H9 (cell line): ENCODE results near the gene RPS19BP1. TPM values are rescaled to one million over a fixed set of nuclear protein-coding genes. Genes with fewer than 3 reads are reported as not detected.
A peak's percentile ranks its signal among the peaks of the same experiment; 100 is the strongest.

Source experiments
- DNase-seq: peaks from one replicate; pipeline ENCODE4 v3.0.0-alpha.2; 2017
- H2AFZ ChIP-seq: one replicate; pipeline ENCODE4 v1.6.1; 2013; ENCODE audit warnings: mild to moderate bottlenecking, low read length, control low read depth, moderate library complexity
- H2AK5ac ChIP-seq: 2 replicates; pipeline ENCODE4 v1.6.1; 2013; ENCODE audit warnings: low read length, control low read depth, mixed read lengths; ENCODE audit not compliant: insufficient read length
- H2BK120ac ChIP-seq: one replicate; pipeline ENCODE4 v1.6.1; 2013; ENCODE audit warnings: low read depth, mild to moderate bottlenecking, low read length, control low read depth, inconsistent platforms; ENCODE audit not compliant: poor library complexity, severe bottlenecking
- H2BK12ac ChIP-seq: 2 replicates; pipeline ENCODE4 v1.6.1; 2013; ENCODE audit warnings: low read length, control low read depth, mixed read lengths, low read depth; ENCODE audit not compliant: insufficient read length
- H2BK15ac ChIP-seq: 2 replicates; pipeline ENCODE4 v1.6.1; 2013; ENCODE audit warnings: low read depth, low read length, control low read depth
- H2BK20ac ChIP-seq: one replicate; pipeline ENCODE4 v1.6.1; 2013; ENCODE audit warnings: low read depth, mild to moderate bottlenecking, low read length, control low read depth, inconsistent platforms; ENCODE audit not compliant: poor library complexity, severe bottlenecking
- H2BK5ac ChIP-seq: 2 replicates; pipeline ENCODE4 v1.6.1; 2013; ENCODE audit warnings: low read length, control low read depth, mixed read lengths; ENCODE audit not compliant: insufficient read length
- H3K14ac ChIP-seq: 2 replicates; pipeline ENCODE4 v1.6.1; 2013; ENCODE audit warnings: low read length, control low read depth; ENCODE audit not compliant: insufficient read depth
- H3K18ac ChIP-seq: 2 replicates; pipeline ENCODE4 v1.6.1; 2013; ENCODE audit warnings: low read depth, mild to moderate bottlenecking, mixed read lengths, low read length, control low read depth; ENCODE audit not compliant: insufficient read length
- H3K23ac ChIP-seq: 2 replicates; pipeline ENCODE4 v1.6.1; 2013; ENCODE audit warnings: low read length, control low read depth, mixed read lengths, low read depth; ENCODE audit not compliant: insufficient read length
- H3K23me2 ChIP-seq: 2 replicates; pipeline ENCODE4 v1.6.1; 2013; ENCODE audit warnings: low read depth, mild to moderate bottlenecking, mixed read lengths, low read length, control low read depth; ENCODE audit not compliant: insufficient read length, poor library complexity, severe bottlenecking
- H3K27ac ChIP-seq: 2 replicates; pipeline ENCODE4 v1.5.1; 2013; ENCODE audit warnings: low read length, control low read depth, mixed read lengths, low read depth; ENCODE audit not compliant: insufficient read length
- H3K27me3 ChIP-seq: 2 replicates; pipeline ENCODE4 v1.6.1; 2013; ENCODE audit warnings: low read length, control low read depth, inconsistent platforms; ENCODE audit not compliant: insufficient read depth
- H3K4ac ChIP-seq: 2 replicates; pipeline ENCODE4 v1.6.1; 2013; ENCODE audit warnings: low read depth, mild to moderate bottlenecking, control low read depth, inconsistent platforms, low read length, moderate library complexity
- H3K4me1 ChIP-seq: 2 replicates; pipeline ENCODE4 v1.6.1; 2013; ENCODE audit warnings: low read length, control low read depth, inconsistent platforms; ENCODE audit not compliant: insufficient read depth
- H3K4me2 ChIP-seq: 2 replicates; pipeline ENCODE4 v1.6.1; 2013; ENCODE audit warnings: low read length, control low read depth, mixed read lengths; ENCODE audit not compliant: insufficient read length, insufficient read depth
- H3K56ac ChIP-seq: 2 replicates; pipeline ENCODE4 v1.6.1; 2013; ENCODE audit warnings: low read depth, mild to moderate bottlenecking, mixed read lengths, low read length, control low read depth; ENCODE audit not compliant: insufficient read length
- H3K79me1 ChIP-seq: 2 replicates; pipeline ENCODE4 v1.6.1; 2013; ENCODE audit warnings: low read depth, mild to moderate bottlenecking, moderate library complexity, low read length, control low read depth, inconsistent platforms; ENCODE audit not compliant: insufficient read depth, poor library complexity, severe bottlenecking
- H3K79me2 ChIP-seq: 2 replicates; pipeline ENCODE4 v1.6.1; 2013; ENCODE audit warnings: low read length, control low read depth, inconsistent platforms; ENCODE audit not compliant: insufficient read depth
- H3K9ac ChIP-seq: 2 replicates; pipeline ENCODE4 v1.6.1; 2013; ENCODE audit warnings: low read length, control low read depth, mixed read lengths; ENCODE audit not compliant: insufficient read length; ENCODE audit errors: extremely low read depth
- H3K9me3 ChIP-seq: one replicate; pipeline ENCODE4 v1.6.1; 2013; ENCODE audit warnings: low read depth, low read length, inconsistent platforms; ENCODE audit not compliant: control insufficient read depth
- H3T11ph ChIP-seq: one replicate; pipeline ENCODE4 v1.6.1; 2013; ENCODE audit warnings: mild to moderate bottlenecking, low read length, control low read depth, inconsistent platforms
- H4K20me1 ChIP-seq: one replicate; pipeline ENCODE4 v1.6.1; 2013; ENCODE audit not compliant: control insufficient read depth, insufficient read length, insufficient read depth
- H4K5ac ChIP-seq: 2 replicates; pipeline ENCODE4 v1.6.1; 2013; ENCODE audit warnings: low read depth, mild to moderate bottlenecking, mixed read lengths, low read length, control low read depth; ENCODE audit not compliant: insufficient read length
- H4K8ac ChIP-seq: replicated peaks from 2 replicates; pipeline ENCODE4 v1.6.1; 2013; ENCODE audit warnings: low read length, control low read depth, mixed read lengths, low read depth; ENCODE audit not compliant: insufficient read length
- H4K91ac ChIP-seq: 2 replicates; pipeline ENCODE4 v1.6.1; 2013; ENCODE audit warnings: low read depth, mild to moderate bottlenecking, moderate library complexity, mixed read lengths, low read length, control low read depth; ENCODE audit not compliant: insufficient read length
- H3K27ac Mint-ChIP-seq, 3 experiments: 2 replicates in 2 of 3; 3 replicates in 1 of 3; pipeline ENCODE4 v1.8.0; 2020 to 2021; ENCODE audit warnings: mixed read lengths in 3 of 3, mild to moderate bottlenecking in 1 of 3, moderate library complexity in 1 of 3
- H3K27me3 Mint-ChIP-seq: 2 replicates; pipeline ENCODE4 v1.8.0; 2021; ENCODE audit warnings: low read depth, mild to moderate bottlenecking, moderate library complexity, mixed read lengths
- H3K36me3 Mint-ChIP-seq, 3 experiments: 2 replicates in 2 of 3; 3 replicates in 1 of 3; pipeline ENCODE4 v1.8.0; 2020 to 2021; ENCODE audit warnings: low read depth in 3 of 3, mixed read lengths in 3 of 3; ENCODE audit not compliant: insufficient read depth in 1 of 3
- H3K4me1 Mint-ChIP-seq, 2 experiments: 2 replicates each; pipeline ENCODE4 v1.8.0; 2020; ENCODE audit warnings: mixed read lengths in 2 of 2
- H3K4me3 Mint-ChIP-seq, 2 experiments: 2 replicates in 1 of 2; 3 replicates in 1 of 2; pipeline ENCODE4 v1.8.0; 2020 to 2021; ENCODE audit warnings: mild to moderate bottlenecking in 2 of 2, mixed read lengths in 2 of 2, moderate library complexity in 1 of 2
- H3K9me3 Mint-ChIP-seq, 2 experiments: 2 replicates in 1 of 2; 3 replicates in 1 of 2; pipeline ENCODE4 v1.8.0; 2020; ENCODE audit warnings: mild to moderate bottlenecking in 2 of 2, mixed read lengths in 2 of 2, moderate library complexity in 1 of 2
- WGBS: extraction: QIAGEN DNeasy Blood & Tissue Kit; methylation state at CpG from one replicate; pipeline ENCODE4 v1.1.7; 2013; ENCODE audit warnings: missing lambda C conversion rate, low lambda C conversion rate, mixed read lengths; ENCODE audit not compliant: insufficient read length; ENCODE audit errors: extremely low coverage; 5-methylcytosine and 5-hydroxymethylcytosine counted together
- total RNA-seq: library from RNA; stranded (reverse); gene quantifications from 2 replicates; pipeline ENCODE4 v1.2.1, GENCODE V29; 2021
- TF ChIP-seq, protein P1 (sequence below): fragments of 200-600 bp; sonication (generic); conservative IDR thresholded peaks from 3 replicates; pipeline ENCODE4 v1.8.0; 2021; ENCODE audit warnings: antibody characterized with exemption, mild to moderate bottlenecking

RPS19BP1 gene
- total RNA-seq, 1 experiment from 2014 or later, result 65.0 TPM

GRCh38 chr22:39514373-39514973 is 18.1 kb downstream of the RPS19BP1 start:
- peaks cover 19% of the 10 kb centered on the region; the same call in 1 of the 2 replicates for H3K27me3 ChIP-seq
- H3K79me1 ChIP-seq, result no peaks in the 10 kb centered on the region

More at GRCh38 chr22:39514373-39514973, 18.1 kb downstream of the RPS19BP1 start:
- no peak overlapping the region for H3K27ac Mint-ChIP-seq
- no peak overlapping the region for H3K4ac ChIP-seq
- DNase-seq, result peak; percentile 50
- no CpG with 5 or more reads among the region's 8 CpGs for WGBS
- H3K9ac ChIP-seq, result no peak overlapping the region
- no peak overlapping the region for H2BK12ac ChIP-seq
- no peak overlapping the region for H2BK15ac ChIP-seq
- no peak overlapping the region for H2BK20ac ChIP-seq
- TF ChIP-seq, protein P1, sequence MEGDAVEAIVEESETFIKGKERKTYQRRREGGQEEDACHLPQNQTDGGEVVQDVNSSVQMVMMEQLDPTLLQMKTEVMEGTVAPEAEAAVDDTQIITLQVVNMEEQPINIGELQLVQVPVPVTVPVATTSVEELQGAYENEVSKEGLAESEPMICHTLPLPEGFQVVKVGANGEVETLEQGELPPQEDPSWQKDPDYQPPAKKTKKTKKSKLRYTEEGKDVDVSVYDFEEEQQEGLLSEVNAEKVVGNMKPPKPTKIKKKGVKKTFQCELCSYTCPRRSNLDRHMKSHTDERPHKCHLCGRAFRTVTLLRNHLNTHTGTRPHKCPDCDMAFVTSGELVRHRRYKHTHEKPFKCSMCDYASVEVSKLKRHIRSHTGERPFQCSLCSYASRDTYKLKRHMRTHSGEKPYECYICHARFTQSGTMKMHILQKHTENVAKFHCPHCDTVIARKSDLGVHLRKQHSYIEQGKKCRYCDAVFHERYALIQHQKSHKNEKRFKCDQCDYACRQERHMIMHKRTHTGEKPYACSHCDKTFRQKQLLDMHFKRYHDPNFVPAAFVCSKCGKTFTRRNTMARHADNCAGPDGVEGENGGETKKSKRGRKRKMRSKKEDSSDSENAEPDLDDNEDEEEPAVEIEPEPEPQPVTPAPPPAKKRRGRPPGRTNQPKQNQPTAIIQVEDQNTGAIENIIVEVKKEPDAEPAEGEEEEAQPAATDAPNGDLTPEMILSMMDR, result peak; percentile 83
- no peak overlapping the region for H4K8ac ChIP-seq
- no peak overlapping the region for H3K18ac ChIP-seq
- no peak overlapping the region for H3T11ph ChIP-seq
- H2AFZ ChIP-seq, result no peak overlapping the region
- H2BK120ac ChIP-seq, result no peak overlapping the region
- H3K36me3 Mint-ChIP-seq, result peaks cover 54 to 78% (median 60%) of the 10 kb centered on the region in 3 experiments
- H3K56ac ChIP-seq, result no peak overlapping the region
- H3K14ac ChIP-seq, result no peak overlapping the region
- no peak overlapping the region for H4K5ac ChIP-seq
- peaks cover 96% of the 10 kb centered on the region for H3K27me3 Mint-ChIP-seq
- H3K23ac ChIP-seq, result no peak overlapping the region
- H4K91ac ChIP-seq, result no peak overlapping the region
- H3K79me2 ChIP-seq, result no peaks in the 10 kb centered on the region
- H4K20me1 ChIP-seq, result no peaks in the 10 kb centered on the region
- peaks cover 12% of the 10 kb centered on the region in 2 experiments for H3K4me1 Mint-ChIP-seq
- H3K9me3 Mint-ChIP-seq, result no peaks in the 10 kb centered on the region; a peak in 2 of 5 replicates
- no peak overlapping the region for H3K4me2 ChIP-seq
- H3K27ac ChIP-seq, result no peak overlapping the region
- H3K4me3 Mint-ChIP-seq, result no peak overlapping the region; a peak in 1 of 5 replicates
- no peak overlapping the region for H2AK5ac ChIP-seq
- no peaks in the 10 kb centered on the region; the same call in 1 of the 2 replicates for H3K4me1 ChIP-seq
- peaks cover 7% of the 10 kb centered on the region for H3K23me2 ChIP-seq
- no peaks in the 10 kb centered on the region for H3K9me3 ChIP-seq
- H2BK5ac ChIP-seq, result no peak overlapping the region
